ENCODE measurements around the gene ZNF668.
"Not testable (repeated sequence)": the region's sequence is repeated elsewhere in the genome, so short reads cannot be mapped to it uniquely, and the experiment has no call there.

Gene ZNF668

DNA sequence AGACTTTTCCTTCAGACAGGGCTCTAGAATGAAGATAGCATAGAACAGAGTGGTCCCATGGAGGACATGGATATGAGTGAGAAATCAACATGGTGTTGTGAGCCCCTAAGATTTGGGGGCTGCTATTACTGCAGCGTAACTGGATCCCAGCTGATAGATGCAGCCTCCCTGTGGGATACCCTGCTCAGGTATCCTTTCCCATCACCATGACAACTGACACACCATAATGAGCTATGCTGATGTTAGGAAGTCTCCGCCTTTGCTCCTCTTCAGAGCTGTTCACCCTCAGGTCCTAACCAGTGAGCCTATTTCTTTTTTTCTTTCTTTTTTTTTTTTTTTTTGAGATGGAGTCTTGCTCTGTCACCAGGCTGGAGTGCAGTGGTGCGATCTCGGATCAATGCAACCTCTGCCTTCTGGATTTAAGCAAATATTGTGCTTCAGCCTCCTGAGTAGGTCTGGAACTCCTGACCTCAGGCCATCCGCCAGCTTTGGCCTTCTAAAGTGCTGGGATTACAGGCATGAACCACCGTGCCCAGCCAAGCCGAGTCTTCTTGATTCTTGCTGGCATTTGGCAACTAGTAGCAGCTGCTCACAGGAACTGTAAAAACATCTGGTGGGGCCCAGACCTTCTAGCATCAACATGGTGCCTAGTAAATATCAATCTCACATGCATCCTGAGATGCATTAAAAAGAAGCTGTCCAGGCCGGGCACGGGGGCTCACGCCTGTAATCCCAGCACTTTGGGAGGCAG lies 23.6 kb downstream of the ZNF668 start:
- no peak for DNase-seq

DNA sequence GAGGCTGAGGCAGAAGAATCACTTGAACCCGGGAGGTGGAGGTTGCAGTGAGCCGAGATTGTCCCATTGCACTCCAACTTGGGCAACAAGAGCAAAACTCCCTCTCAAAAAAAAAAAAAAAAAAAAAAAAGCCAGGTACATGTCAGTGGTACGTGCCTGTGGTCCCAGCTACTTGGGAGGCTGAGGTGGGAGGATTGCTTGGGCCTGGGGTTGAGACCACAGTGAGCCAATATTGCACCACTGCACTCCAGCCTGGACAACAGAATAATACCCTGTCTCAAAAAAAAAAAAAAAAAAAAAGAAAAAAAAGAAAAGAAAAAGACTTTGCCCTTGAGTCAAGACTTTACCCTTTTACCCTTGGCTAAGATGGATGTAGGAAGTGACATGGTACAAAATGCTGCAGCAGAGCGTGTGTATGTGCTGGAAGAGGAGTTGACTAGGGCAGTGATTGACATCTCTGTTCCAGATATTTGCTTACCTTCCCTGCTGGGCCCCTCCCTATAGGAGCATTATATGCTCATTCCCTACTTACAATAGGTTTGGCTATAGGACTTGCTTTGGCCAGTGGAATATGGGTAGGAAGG lies 30.1 kb downstream of the ZNF668 start:
- DNase-seq = no peak

- DNase-seq = no peak
Observed at GRCh38 chr16:31043352-31043751, 30.7 kb downstream of the ZNF668 start.

DNA sequence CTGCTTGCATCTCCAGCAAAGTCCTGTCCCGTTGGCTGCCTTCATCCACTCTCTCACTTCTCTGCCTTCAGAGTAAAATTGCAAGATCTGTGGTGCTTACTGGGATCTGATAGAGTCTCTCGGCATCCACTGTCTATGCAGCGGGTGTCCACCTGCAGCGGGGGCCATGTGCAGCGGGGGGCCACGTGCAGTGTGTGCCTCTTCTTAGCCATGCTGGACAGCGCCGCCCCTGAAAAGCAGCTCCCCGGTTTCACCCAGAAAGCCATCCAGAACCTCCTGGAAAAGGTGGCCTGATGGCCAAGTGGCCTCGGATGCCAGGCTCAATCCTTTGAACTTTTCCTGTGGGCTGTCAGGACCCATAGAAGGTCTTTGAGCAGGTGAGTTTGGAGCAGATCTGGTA lies 31.2 kb downstream of the ZNF668 start:
- DNase-seq = no peak

DNA sequence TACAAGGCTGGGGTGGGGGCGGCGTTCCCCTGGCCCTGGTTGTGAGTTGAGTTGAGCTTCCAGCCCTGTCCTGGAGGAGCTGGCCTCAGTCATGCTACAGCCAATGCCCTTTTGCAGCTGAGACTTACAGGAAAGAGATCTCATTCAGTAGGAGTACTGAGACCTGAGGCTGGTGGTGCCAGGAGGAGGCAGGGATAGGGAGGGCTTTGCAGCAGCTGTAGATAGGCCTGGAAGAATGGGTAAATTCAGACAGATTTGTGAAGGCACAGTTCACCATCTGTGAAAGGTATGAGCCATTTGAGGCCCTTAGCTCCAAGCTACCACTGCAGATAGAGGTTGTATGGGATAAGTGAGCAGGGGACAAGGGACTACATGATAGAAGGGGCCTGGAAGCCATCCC lies 35.0 kb downstream of the ZNF668 start:
- no peak for DNase-seq

DNA sequence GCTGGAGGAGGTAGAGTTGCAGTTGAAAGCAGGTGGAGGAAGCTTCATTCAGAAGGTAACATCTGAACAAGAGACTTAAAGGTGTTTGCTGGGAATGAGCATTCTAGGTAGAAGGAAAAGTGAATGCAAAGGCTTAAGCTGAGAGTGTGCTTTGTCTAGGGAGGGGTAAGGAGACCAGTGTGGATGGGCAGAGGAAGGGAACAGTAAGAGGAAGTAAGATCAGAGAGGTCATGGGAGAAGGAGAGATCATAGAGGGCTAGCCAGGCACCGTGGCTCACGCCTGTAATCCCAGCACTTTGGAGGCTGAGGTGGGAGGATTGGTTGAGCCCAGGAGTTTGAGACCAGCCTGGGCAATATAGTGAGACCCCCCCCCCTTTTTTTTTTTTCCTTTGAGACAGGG lies 37.3 kb downstream of the ZNF668 start:
- DNase-seq = no peak

- DNase-seq = peak; percentile 81 to 82
Observed at GRCh38 chr16:31033709-31034492, 40.1 kb downstream of the ZNF668 start.

DNA sequence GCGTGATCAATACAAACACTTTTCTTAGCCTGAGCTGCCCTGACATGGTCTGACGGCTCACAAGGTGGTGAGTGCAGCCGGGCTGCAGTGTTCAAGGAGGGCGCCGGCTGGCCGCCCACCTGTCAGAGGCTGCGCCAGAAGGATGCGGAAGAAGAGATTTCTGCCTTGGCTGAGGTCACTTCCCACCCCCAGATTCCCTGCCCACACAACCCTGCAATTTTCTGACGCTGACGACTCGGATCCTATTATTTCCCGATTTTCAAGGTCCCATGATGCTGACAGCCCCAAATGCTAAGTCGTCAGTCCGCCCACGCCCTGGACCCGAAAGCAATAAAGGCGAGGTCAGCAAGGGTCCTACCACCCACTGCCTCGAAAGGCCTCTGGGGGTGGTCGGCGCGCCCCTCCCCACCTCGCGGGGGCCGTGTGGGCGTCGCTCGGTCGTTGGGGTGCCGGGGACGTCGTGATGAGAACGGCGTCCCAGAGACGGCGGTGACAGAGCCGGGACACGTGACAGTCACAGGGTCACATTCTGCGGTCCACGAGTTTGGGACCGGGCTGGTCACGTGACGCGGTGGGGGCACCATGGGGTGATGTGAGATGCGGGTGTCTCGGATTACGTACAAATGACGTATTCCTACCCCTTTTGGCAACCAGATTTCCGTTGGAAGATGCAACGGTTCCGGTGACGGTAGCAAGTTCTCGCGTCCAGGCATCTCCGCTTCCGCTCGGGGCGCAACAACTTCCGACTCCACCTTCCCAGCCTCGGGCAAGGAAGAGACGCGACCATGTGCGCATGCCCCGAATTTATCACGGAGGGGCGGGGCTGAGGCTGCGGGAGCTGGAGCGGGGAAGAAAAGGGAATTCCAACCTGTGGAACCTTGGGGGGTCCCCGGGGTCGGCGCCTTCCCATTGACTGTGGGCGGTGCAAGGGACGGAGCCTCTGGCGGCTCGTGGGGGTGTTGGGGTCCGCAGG lies 41.0 kb downstream of the ZNF668 start, which contains the start of gene STX4:
STX4 (plus strand) TSS at position 823 of the 973 bp plus-strand sequence. CDS start 248 bp downstream, outside the sequence.
- DNase-seq = peak; percentile 97

- DNase-seq = no peak
Observed at GRCh38 chr16:31031276-31031675, 42.8 kb downstream of the ZNF668 start.

DNA sequence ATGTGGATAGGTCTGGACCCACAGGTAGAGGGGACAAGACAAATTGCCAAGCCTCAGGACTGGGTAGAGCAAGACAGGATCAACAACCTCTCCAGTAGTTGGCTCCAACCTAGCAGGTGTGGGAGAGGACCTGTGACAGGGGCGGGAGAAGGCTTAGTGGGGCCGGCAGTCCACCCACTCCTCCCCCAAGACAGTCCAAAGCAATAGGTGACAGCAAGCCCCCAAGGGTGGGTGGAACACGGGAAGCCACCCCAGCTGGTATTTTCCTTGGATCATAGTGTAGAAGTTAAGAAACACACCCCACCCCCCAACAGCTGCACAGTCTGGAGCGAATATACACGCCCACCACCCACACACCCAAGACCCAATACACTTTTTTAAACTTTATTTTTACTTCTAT lies 44.8 kb downstream of the ZNF668 start:
- no peak for DNase-seq

- no peak for DNase-seq
Observed at GRCh38 chr16:31025339-31025738, 48.7 kb downstream of the ZNF668 start.

DNA sequence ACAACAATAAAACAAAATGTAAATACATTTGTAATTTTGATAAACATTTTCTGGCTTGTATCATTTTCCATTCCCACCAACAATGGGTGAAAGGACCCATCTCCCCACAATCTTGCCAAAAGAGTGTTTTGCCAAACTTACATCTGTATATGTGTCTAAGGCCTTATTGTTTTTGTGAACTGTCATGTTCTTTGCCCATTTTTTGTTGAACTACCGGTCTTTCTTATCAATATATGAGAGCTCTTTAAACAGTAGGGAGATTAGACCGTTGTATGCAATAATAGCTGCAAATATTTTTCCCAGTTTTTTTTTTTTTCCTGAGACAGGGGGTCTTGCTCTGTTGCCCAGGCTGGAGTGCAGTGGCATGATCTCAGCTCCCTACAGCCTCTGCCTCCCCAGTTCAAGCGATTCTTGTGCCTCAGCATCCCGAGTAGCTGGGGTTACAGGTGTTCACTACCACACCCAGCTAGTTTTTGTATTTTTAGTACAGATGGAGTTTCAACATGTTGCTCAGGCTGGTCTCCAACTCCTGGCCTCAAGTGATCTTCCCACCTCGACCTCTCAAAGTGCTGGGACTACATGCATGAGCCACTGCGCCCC lies 50.3 kb downstream of the ZNF668 start:
- DNase-seq = no peak

GRCh38 chr16:31023252-31023602 lies 50.8 kb downstream of the ZNF668 start:
- DNase-seq = no peak

DNA sequence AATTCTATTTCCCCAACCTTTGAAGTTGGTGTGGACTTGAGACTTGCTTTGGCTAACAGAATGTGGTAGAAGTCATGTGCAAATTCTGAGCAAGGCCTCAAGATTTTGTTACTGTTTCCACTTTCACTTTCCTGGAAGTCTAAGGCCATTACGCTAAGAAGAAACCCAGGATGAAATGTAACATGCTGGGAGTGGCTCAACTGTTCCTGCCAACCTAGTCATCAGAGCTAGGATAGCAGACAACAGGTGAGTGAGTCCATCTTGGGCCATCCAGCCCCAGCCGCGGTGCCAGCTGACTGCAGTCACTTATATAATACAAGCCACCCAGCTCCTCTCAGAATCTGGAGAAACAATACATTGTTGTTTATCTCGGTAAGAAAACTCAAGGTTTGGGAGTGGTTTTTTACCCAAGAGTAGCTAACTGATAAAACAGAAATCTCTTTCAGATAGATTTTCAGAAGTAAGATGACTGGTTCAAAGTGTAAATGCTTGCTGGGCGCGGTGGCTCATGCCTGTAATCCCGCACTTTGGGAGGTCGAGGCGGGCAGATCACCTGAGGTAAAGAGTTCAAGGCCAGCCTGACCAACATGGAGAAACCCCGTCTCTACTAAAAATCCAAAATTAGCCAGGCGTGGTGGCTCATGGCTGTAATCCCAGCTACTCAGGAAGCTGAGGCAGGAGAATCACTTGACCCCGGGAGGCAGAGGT lies 51.3 kb downstream of the ZNF668 start:
- no peak for DNase-seq

DNA sequence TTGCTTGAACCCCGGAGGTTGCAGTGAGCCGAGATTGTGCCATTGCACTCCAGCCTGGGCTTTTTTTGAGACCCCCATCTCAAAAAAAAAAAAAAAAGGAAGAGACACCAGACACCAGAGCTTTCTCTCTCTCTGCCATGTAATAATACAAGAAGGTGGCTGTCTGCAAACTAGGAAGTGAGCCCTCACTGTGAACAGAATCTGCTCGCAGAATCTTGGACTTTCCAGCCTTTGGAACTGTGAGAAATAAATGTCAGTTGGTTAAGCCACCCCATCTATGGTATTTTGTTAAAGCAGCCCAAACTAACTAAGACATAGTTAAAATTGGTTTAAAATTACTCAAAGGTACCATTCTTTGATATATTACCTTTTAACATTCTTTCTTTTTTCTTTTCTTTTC lies 53.5 kb downstream of the ZNF668 start:
- DNase-seq = no peak

- not testable (repeated sequence) for DNase-seq
Observed at GRCh38 chr16:31017756-31018155, 56.3 kb downstream of the ZNF668 start.

DNA sequence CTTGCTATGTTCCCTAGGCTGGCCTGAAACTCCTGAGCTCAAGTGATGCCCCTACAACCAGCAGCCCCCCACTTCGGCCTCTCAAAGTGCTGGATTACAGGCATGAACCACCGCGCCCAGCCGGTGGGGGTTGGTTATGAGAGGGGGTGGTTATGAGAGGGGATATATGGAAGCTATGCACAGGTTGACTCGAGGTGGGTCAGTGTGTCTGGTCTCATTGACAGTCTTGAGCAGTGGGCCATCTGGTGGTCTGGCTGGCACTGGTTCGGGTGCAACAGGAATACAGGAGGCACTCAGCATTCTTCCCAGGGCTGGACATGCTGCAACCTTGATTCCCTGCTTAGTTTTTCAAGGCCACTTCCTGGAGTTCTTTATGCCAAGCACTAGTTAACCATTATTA lies 58.0 kb downstream of the ZNF668 start:
- DNase-seq = no peak

GRCh38 chr16:31013292-31013691 lies 60.7 kb downstream of the ZNF668 start:
- DNase-seq = not testable (repeated sequence)

DNA sequence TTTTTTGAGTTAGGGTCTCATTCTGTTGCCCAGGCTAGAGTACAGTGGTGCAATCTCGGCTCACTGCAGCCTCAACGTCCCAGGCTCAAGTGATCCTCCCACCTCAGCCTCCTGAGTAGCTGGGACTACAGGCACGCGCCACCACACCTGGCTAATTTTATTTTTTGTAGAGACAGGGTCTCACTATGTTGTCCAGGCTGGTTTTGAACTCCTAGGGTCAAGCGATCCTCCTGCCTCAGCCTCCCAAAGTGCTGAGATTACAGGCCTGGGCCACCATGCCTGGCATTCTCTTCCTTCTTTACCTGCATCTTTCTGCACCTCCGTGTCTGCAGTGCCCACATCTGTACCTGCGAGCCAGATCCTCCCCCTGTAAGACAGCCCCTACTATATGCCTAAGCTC lies 62.2 kb downstream of the ZNF668 start:
- DNase-seq = not testable (repeated sequence)

All from activated CD4-positive, alpha-beta T cell treated with anti-CD3 and anti-CD28 coated beads, Interleukin-2, amount 50 U/mL, for 4 hours (primary cell).